Breast epithelium (tissue), 4 donors: ENCODE results near the gene CST3. TPM values are rescaled to one million over a fixed set of nuclear protein-coding genes. Genes with fewer than 3 reads are reported as not detected.

Experiments
- DNase-seq, 2 donors: peaks; one replicate each; pipeline ENCODE4 v3.0.0-alpha.2; 2019; ENCODE audit warnings: low spot score in 2 of 2
- H3K27ac ChIP-seq, 2 donors: fragments of 200-600 bp; sonication (generic) in 1 of 2; one replicate each; pipeline ENCODE4 v1.5.1; 2016 to 2019; ENCODE audit warnings: mild to moderate bottlenecking in 1 of 2
- H3K27me3 ChIP-seq, 2 donors: fragments of 200-600 bp; sonication (generic) in 1 of 2; one replicate each; pipeline versions ENCODE4 v1.5.1 to v1.6.0; 2017 to 2019; ENCODE audit warnings: control low read depth in 1 of 2, mild to moderate bottlenecking in 1 of 2
- H3K36me3 ChIP-seq: fragments of 200-600 bp; one replicate; pipeline ENCODE4 v1.5.1; 2019
- H3K4me1 ChIP-seq, 2 donors: fragments of 200-600 bp; sonication (generic); one replicate each; pipeline ENCODE4 v1.5.1; 2016 to 2019; ENCODE audit warnings: control low read depth in 1 of 2
- H3K4me3 ChIP-seq, 3 donors: fragments of 200-600 bp; sonication (generic); 1 replicate in 2 of 3; 2 replicates in 1 of 3; pipeline ENCODE4 v1.5.1; 2016 to 2019; ENCODE audit warnings: mild to moderate bottlenecking in 3 of 3, moderate library complexity in 2 of 3
- H3K9me3 ChIP-seq, 2 donors: fragments of 200-600 bp; sonication (generic) in 1 of 2; one replicate each; pipeline ENCODE4 v1.5.1; 2016 to 2019; ENCODE audit warnings: control low read depth in 1 of 2
- POLR2A ChIP-seq: fragments of 450-650 bp; IDR thresholded peaks from one replicate; pipeline ENCODE4 v1.6.1; 2016; ENCODE audit warnings: antibody characterized with exemption, mild to moderate bottlenecking, moderate library complexity
- POLR2AphosphoS5 ChIP-seq, 3 donors: sonication (generic); formaldehyde crosslinking; IDR thresholded peaks; one replicate each; pipeline ENCODE4 v1.6.1; 2017; ENCODE audit warnings: antibody characterized with exemption in 3 of 3
- intact Hi-C: fragments of 100-400 bp; cut with DNase I; formaldehyde crosslinking; loops from one replicate; pipeline ENCODE4 v1.15.1; 2023; ENCODE audit warnings: low total_unique reads
- total RNA-seq, 3 donors: library from RNA; depleted of rRNA; stranded (reverse); fragments of >200 nt; gene quantifications; one replicate each; pipeline ENCODE4 v1.1.0, GENCODE V29; 2016
- TF ChIP-seq, protein P1 (sequence below), 3 donors: fragments of 450-650 bp; IDR thresholded peaks; one replicate each; pipeline ENCODE4 v1.5.1; 2016 to 2017; ENCODE audit warnings: antibody characterized with exemption in 3 of 3, mild to moderate bottlenecking in 3 of 3, moderate library complexity in 3 of 3

Gene CST3
- total RNA-seq, 3 donors from 2014 or later = 498 to 1,982 (median 699) TPM

DNA sequence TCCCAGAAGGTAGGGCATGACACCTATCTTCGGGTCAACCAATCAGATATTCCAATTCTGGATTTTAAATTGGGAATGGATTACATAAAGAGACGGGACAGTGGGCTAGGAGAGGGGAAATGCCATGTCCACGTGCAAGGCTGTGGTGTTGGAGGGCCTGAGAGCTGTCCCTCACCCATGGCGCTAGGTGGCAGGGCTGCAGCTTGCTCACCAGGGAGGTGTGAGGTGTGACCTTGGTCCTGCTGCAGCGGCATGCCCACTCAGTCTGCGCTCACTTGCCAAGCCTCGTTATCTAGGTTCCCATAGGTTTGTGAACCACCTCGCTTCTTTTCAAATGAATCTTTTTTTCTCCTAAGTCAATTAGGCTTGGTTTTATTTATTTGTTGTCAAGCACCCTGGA lies 19.4 kb upstream of the CST3 start:
- Histone ChIP-seq H3K27me3 (no peaks in the 10 kb centered on the region), H3K36me3 (no peaks in the 10 kb centered on the region), H3K9me3 (no peaks in the 10 kb centered on the region), H3K27ac (no peak overlapping the region), H3K4me1 (peaks cover 0 to 3% of the 10 kb centered on the region in 2 donors), H3K4me3 (no peak overlapping the region)
- TF ChIP-seq, protein P1, sequence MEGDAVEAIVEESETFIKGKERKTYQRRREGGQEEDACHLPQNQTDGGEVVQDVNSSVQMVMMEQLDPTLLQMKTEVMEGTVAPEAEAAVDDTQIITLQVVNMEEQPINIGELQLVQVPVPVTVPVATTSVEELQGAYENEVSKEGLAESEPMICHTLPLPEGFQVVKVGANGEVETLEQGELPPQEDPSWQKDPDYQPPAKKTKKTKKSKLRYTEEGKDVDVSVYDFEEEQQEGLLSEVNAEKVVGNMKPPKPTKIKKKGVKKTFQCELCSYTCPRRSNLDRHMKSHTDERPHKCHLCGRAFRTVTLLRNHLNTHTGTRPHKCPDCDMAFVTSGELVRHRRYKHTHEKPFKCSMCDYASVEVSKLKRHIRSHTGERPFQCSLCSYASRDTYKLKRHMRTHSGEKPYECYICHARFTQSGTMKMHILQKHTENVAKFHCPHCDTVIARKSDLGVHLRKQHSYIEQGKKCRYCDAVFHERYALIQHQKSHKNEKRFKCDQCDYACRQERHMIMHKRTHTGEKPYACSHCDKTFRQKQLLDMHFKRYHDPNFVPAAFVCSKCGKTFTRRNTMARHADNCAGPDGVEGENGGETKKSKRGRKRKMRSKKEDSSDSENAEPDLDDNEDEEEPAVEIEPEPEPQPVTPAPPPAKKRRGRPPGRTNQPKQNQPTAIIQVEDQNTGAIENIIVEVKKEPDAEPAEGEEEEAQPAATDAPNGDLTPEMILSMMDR (IDR thresholded peaks at IDR 0.05) = no peak
- TF ChIP-seq POLR2AphosphoS5 (IDR thresholded peaks at IDR 0.05) (no peak), POLR2A (no peak)
- intact Hi-C loops = no loop called here
- DNase-seq = no peak

DNA sequence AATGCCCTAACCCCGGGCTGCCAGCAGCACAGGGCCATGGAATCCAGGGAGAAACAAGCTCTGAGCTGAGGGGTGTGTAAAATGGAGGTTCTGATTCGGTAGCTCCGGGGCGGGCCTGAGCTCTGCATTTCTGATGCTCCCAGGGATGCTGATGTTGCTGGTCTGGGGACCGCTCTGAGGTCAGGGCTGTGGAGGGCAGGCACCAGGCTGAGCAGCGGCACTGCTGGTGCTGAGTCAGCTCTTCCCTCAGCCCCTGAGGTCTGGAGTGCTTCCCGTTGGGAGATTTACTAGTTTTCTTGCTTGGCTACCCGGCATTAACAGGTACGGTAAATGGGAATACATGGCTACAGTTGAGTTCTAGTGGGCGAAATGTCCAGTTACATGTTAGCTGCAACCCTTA lies 18.6 kb upstream of the CST3 start:
- TF ChIP-seq POLR2A = no peak
- TF ChIP-seq, protein P1 (IDR thresholded peaks at IDR 0.05) = no peak
- TF ChIP-seq POLR2AphosphoS5 (IDR thresholded peaks at IDR 0.05) = no peak
- no peak for DNase-seq
- intact Hi-C loops = no loop called here
- H3K4me1 ChIP-seq = peaks cover 0 to 3% of the 10 kb centered on the region in 2 donors
- no peaks in the 10 kb centered on the region for H3K27me3 ChIP-seq
- H3K9me3 ChIP-seq = no peaks in the 10 kb centered on the region
- peak overlapping the region; percentile 60 to 82 for H3K27ac ChIP-seq
- no peaks in the 10 kb centered on the region for H3K36me3 ChIP-seq
- peak overlapping the region in 1 of 3 donors; percentile 51 for H3K4me3 ChIP-seq

DNA sequence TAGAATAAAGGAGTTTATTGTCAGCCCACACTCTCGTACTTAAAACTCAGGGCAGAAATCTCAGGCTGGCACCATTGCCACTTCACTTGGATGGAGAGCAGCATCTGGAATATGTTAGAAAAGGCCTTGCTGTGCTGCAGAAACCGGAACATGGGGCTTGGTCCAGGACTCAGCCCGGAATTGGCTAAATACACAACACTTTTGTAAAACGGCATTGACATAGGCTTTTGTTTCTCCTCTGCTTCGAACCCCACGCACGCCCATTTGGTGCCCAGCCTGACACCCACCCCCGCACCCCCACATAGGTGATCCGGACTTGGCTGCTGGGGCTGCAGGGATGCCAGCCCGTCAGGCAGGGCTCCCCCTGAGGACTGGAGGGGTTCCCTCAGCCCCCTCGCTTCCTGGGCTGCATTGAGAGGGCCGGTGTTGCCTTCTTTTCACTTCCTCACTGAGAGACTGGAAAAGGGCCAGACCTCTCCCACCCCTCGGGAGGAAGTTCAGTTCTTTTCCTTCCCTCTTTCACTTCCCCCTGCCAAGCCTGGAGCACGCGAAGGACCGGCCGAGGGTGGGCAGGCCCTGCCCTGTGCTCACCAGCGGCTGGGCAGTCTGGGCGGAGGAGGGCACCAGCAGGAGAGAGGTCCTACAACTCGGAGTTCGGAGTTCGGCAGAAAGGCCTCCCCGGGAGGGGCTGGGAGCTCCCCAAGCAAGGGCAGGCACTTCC lies 17.9 kb upstream of the CST3 start:
- Histone ChIP-seq H3K4me3 (peak overlapping the region; percentile 20 to 51 (median 21)), H3K36me3 (no peaks in the 10 kb centered on the region), H3K27me3 (no peaks in the 10 kb centered on the region), H3K9me3 (no peaks in the 10 kb centered on the region), H3K4me1 (peaks cover 0 to 3% of the 10 kb centered on the region in 2 donors), H3K27ac (peak overlapping the region; percentile 60 to 82)
- TF ChIP-seq POLR2AphosphoS5 (IDR thresholded peaks at IDR 0.05) = no peak
- TF ChIP-seq, protein P1 (IDR thresholded peaks at IDR 0.05) = no peak
- no peak for TF ChIP-seq POLR2A
- intact Hi-C loops = no loop called here
- no peak for DNase-seq

DNA sequence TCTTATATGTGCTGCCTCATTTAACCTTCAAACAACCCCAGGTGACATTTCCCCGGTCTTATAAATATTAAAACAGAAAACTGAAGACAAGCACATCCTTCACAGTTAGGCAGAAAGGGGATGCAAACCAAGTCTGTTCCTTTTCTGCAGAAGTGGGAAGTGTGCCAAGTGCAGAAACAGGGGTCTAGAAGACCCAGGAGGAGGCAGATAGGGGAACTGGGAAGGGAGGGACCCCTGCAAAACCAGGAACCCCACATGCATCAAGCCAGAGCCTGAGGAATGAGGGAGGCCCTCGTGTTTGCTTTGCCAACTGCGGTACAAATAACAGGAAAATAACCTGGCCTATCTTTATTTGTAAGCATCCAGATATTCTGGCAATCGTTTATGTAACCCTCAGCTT lies 17.0 kb upstream of the CST3 start:
- intact Hi-C loops = no loop called here
- H3K36me3 ChIP-seq = no peaks in the 10 kb centered on the region
- H3K4me1 ChIP-seq = peaks cover 0 to 3% of the 10 kb centered on the region in 2 donors
- no peak for DNase-seq
- H3K27me3 ChIP-seq = no peaks in the 10 kb centered on the region
- no peaks in the 10 kb centered on the region for H3K9me3 ChIP-seq
- TF ChIP-seq POLR2A = no peak
- TF ChIP-seq, protein P1 (IDR thresholded peaks at IDR 0.05) = no peak
- TF ChIP-seq POLR2AphosphoS5 (IDR thresholded peaks at IDR 0.05) = no peak
- no peak overlapping the region for H3K4me3 ChIP-seq
- peak overlapping the region; percentile 16 to 82 for H3K27ac ChIP-seq

DNA sequence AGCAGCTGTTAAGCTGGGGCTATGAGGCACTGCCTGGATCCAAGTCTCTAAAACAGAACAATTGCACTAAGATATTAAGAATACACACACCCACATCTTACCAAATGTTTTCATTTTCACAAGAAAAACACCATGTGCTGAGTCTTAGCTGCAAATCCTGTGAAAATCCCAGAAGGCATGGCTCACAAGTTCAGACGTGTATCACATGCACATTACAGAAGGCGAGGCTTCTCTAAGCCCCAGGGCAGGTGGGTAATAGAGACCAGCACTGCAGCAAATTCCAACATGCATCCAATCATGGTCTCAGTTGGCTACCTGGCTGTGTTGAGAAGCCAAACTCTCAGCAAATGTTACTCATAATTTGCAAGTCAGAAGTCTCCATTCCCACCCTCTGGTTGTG lies 16.2 kb upstream of the CST3 start:
- Histone ChIP-seq H3K27me3 (no peaks in the 10 kb centered on the region), H3K4me1 (peaks cover 0 to 3% of the 10 kb centered on the region in 2 donors), H3K36me3 (no peaks in the 10 kb centered on the region), H3K9me3 (no peaks in the 10 kb centered on the region), H3K4me3 (no peak overlapping the region), H3K27ac (peak overlapping the region in 1 of 2 donors; percentile 82)
- intact Hi-C loops = no loop called here
- TF ChIP-seq POLR2A (no peak), POLR2AphosphoS5 (IDR thresholded peaks at IDR 0.05) (no peak)
- TF ChIP-seq, protein P1 (IDR thresholded peaks at IDR 0.05) = no peak
- DNase-seq = no peak
